ENCODE measurements around the gene ZNF521.

The ZNF521 gene

DNA sequence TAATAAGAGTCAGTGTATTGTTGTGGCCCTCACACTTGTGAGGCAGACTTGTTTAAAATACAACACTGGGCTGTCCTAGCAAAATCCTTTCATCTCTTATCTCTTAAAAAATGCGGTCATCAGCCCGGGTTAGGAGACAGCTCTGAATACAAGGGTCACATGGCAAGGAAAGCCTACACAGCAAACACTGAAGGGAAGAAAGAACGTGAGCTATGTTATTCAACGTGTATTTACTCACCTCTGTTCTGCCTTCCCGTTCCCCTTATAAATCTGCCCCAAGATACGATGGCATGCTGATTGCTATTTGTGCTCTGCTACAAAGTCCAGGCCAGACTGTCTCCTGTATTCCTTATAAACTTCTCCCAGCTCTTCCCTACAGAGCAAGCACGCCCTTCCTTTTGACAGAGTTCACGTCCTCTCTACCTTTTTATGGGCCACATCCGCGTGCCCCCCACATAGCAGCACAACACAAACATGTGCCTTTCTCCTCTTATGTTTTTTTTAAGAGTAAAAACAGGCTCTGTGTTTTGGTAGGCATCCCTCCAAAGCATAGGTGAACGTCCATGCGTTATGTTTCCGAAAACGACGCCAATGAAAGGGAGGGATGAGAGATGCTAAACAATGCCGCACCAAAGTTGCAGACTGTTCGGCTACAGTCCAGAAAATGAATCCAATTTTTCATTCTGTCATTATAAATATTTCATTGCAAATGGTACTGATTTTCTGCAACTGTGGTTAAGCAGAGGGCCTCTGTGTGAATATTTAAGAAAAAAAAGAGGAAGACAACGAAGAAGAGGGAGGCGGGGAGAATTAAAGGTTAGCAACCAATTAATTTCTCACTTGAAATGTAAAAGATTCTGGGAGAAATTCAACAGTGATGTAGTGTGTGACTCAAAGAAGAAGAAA lies 274.7 kb downstream of the ZNF521 start:
- no peak overlapping the region for H3K4me3 ChIP-seq (ENCODE audit: low read depth, low read length)
- TF ChIP-seq, protein P1, sequence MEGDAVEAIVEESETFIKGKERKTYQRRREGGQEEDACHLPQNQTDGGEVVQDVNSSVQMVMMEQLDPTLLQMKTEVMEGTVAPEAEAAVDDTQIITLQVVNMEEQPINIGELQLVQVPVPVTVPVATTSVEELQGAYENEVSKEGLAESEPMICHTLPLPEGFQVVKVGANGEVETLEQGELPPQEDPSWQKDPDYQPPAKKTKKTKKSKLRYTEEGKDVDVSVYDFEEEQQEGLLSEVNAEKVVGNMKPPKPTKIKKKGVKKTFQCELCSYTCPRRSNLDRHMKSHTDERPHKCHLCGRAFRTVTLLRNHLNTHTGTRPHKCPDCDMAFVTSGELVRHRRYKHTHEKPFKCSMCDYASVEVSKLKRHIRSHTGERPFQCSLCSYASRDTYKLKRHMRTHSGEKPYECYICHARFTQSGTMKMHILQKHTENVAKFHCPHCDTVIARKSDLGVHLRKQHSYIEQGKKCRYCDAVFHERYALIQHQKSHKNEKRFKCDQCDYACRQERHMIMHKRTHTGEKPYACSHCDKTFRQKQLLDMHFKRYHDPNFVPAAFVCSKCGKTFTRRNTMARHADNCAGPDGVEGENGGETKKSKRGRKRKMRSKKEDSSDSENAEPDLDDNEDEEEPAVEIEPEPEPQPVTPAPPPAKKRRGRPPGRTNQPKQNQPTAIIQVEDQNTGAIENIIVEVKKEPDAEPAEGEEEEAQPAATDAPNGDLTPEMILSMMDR (IDR thresholded peaks at IDR 0.05; ENCODE audit: low read depth, low read length) = no peak

DNA sequence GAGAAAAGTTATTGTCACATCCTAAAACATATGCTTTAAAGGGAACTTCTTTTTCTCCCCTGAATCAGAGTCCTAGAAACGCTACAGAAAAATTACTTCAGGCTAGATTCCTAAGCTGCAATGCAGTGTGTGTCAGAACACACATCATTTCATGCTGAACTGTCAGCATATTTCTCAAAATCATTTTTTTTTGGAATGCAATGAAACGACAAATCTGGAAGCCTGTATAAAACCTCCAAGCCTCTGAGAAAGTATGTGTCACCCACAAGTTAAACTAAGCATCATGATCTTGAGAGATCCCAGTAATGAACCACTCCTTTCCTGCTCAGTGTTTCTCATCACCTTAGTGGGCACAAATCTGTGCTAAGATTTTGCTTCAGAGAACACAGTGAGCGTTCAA lies 276.2 kb downstream of the ZNF521 start:
- H3K4me3 ChIP-seq (ENCODE audit: low read depth, low read length) = no peak overlapping the region
- TF ChIP-seq, protein P1 (IDR thresholded peaks at IDR 0.05; ENCODE audit: low read depth, low read length) = no peak

DNA sequence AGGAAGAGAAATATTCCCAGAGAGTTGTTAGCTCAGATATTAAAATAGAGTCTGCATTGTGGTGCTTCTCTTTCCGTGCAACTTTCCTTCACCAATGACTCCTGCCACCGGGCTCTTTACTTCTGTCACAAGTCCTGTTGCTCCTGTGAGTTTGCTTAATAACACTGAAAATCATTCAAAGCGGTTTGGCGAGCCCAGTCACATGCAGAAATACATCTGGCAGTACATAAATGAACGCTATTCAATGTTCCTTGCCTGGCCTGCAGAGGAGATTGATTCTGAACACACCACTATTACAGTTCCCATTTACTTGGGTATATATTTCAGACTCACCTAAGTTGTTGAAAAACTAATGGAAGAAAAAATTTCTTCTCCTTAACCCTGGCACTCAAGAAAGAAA lies 276.6 kb downstream of the ZNF521 start:
- TF ChIP-seq, protein P1 (IDR thresholded peaks at IDR 0.05; ENCODE audit: low read depth, low read length) = no peak

DNA sequence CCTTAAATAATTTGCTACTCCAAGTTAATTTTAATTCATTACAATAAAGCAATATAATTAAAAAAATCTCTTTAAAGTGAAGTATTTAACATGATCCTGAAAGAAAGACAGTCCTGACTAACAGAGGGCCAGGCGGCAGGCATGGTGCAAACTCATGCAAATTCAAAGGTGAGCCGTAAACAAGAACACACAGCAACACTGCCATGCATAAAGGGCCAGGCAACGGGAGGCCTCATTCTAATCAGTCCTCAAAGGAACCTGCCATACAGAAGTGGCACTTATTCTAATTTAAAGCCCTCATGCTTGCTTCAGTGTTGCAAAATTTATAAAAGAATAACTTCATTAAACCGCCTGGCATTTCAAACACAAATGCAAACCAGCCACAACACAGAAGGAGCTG lies 277.0 kb downstream of the ZNF521 start:
- TF ChIP-seq, protein P1 (IDR thresholded peaks at IDR 0.05; ENCODE audit: low read depth, low read length) = no peak
- no peak overlapping the region for H3K4me3 ChIP-seq (ENCODE audit: low read depth, low read length)

More for the DNA sequence above, 276.6 kb downstream of the ZNF521 start:
- H3K4me3 ChIP-seq (ENCODE audit: low read depth, low read length) = no peak overlapping the region

DNA sequence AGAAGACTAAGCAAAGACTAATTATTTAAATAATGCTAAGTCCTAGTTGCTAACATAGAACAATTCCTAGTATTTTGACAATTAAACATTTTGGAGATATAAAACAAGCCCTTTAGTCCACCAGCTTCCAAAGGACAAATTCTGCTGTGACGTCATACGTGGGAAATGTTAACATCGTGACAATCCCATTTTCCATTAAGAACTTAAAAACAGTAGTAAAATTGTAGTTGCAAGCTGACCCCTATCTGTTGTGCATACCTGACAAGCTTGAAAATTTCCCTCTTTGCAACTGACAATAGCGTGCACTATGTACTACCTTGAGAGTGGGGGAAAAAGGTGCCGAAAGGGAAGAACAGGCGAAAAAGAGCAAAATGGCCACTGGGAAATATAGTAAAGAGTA lies 279.8 kb downstream of the ZNF521 start:
- TF ChIP-seq, protein P1 (IDR thresholded peaks at IDR 0.05; ENCODE audit: low read depth, low read length) = no peak
- H3K4me3 ChIP-seq (ENCODE audit: low read depth, low read length) = no peak overlapping the region

DNA sequence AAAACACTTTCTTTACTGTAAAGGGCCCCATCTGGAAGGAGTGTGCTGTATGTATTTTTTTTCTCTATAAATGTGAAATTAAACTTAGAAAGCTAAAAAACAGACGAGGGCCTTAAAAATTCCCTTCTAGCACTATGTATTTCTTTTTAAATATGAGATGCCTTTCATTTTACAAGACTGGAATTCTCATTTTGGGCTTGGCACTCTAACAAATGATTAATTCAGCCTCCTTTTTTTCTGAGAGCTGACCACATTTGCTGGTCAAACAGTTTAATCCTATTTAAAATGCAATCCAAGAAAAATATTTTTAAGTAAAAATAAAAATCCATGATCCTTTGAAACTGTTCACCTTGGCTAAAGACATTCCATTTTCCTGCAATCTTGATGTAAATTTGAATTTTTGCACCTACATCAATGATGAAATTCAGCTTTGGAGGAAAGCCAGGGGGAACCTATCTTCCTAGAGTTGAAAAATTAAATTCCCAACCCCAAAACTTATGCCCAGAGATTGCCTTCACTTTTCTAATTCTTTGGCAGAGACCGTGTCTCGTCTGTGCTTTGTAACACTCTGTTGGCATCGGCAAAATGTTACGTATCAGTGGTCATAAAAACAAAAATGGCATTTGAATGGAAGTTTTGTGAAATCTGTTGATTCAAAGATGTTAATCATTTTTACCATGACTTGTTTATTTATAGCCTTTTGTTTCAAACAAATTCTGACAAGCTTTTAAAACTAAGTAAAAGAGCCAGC lies 284.5 kb downstream of the ZNF521 start:
- H3K4me3 ChIP-seq (ENCODE audit: low read depth, low read length) = no peak overlapping the region
- TF ChIP-seq, protein P1 (IDR thresholded peaks at IDR 0.05; ENCODE audit: low read depth, low read length) = no peak

DNA sequence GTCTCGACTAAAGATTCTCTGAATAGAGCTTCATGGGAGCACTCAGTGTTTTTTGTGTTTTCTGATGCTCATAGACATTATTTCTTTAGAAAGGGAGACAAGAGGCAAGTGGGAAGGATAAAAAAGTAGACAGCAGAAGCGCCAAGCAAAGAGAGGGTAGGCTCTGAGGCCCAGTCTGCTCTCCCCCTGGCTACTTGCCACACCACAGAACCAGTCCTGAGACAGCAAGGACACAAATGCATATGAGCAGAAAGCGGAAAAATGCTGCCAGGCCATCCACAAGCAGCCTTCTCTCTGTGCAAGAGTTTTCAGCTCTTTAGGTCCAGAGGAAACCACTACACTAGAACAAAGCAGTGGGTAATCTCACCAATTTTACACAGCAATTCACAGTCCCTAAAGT lies 285.4 kb downstream of the ZNF521 start:
- TF ChIP-seq, protein P1 (IDR thresholded peaks at IDR 0.05; ENCODE audit: low read depth, low read length) = no peak
- no peak overlapping the region for H3K4me3 ChIP-seq (ENCODE audit: low read depth, low read length)
